HUES48 (cell line): ENCODE measurements around the gene PRKG2.

Source experiments
- H3K27ac ChIP-seq: one replicate; pipeline ENCODE4 v1.7.0; 2013; ENCODE audit warnings: low read depth, low read length, inconsistent platforms
- H3K27me3 ChIP-seq: 2 replicates; pipeline ENCODE4 v1.6.1; 2013; ENCODE audit warnings: mild to moderate bottlenecking, low read length; ENCODE audit not compliant: control insufficient read depth, insufficient read depth
- H3K36me3 ChIP-seq: 2 replicates; pipeline ENCODE4 v1.6.1; 2013; ENCODE audit warnings: low read length; ENCODE audit not compliant: control insufficient read depth, insufficient read depth
- H3K4me1 ChIP-seq: 2 replicates; pipeline ENCODE4 v1.6.1; 2013; ENCODE audit warnings: mild to moderate bottlenecking, low read length; ENCODE audit not compliant: control insufficient read depth, insufficient read depth
- H3K4me3 ChIP-seq: 2 replicates; pipeline ENCODE4 v1.5.1; 2013; ENCODE audit warnings: mild to moderate bottlenecking, low read depth, low read length
- H3K9ac ChIP-seq: 2 replicates; pipeline ENCODE4 v1.6.1; 2013; ENCODE audit warnings: mild to moderate bottlenecking, low read depth, low read length, moderate library complexity
- H3K9me3 ChIP-seq: 2 replicates; pipeline ENCODE4 v1.6.1; 2013; ENCODE audit warnings: low read length; ENCODE audit not compliant: control insufficient read depth, insufficient read depth

PRKG2 gene

GRCh38 chr4:81214144-81214880, 710 bp downstream of the PRKG2 start:
- Histone ChIP-seq H3K9me3 (no peaks in the 10 kb centered on the region), H3K27me3 (peaks cover 48% of the 10 kb centered on the region), H3K36me3 (no peaks in the 10 kb centered on the region), H3K4me3 (peak overlapping the region; percentile 73), H3K27ac (no peak overlapping the region), H3K4me1 (0 out of 2 replicates have a peak, but pooled peaks cover 8% of the 10 kb centered on the region), H3K9ac (no peak overlapping the region)

- Histone ChIP-seq H3K4me1 (0 out of 2 replicates have a peak, but pooled peaks cover 8% of the 10 kb centered on the region), H3K9ac (no peak overlapping the region), H3K4me3 (no peak overlapping the region), H3K27me3 (peaks cover 48% of the 10 kb centered on the region), H3K27ac (no peak overlapping the region), H3K9me3 (no peaks in the 10 kb centered on the region), H3K36me3 (no peaks in the 10 kb centered on the region)
Observed at GRCh38 chr4:81213671-81214070, 1.4 kb downstream of the PRKG2 start.

GRCh38 chr4:81211956-81212355, 3.1 kb downstream of the PRKG2 start:
- Histone ChIP-seq H3K27ac (no peak overlapping the region), H3K4me1 (0 out of 2 replicates have a peak, but pooled peaks cover 8% of the 10 kb centered on the region), H3K9me3 (no peaks in the 10 kb centered on the region), H3K9ac (no peak overlapping the region), H3K27me3 (peaks cover 48% of the 10 kb centered on the region), H3K4me3 (no peak overlapping the region), H3K36me3 (no peaks in the 10 kb centered on the region)

- Histone ChIP-seq H3K27me3 (peaks cover 9% of the 10 kb centered on the region), H3K27ac (no peak overlapping the region), H3K4me1 (no peaks in the 10 kb centered on the region), H3K9ac (no peak overlapping the region), H3K4me3 (no peak overlapping the region), H3K9me3 (no peaks in the 10 kb centered on the region), H3K36me3 (no peaks in the 10 kb centered on the region)
Observed at GRCh38 chr4:81207828-81208227, 7.2 kb downstream of the PRKG2 start.

- no peak overlapping the region for H3K9ac ChIP-seq
- no peaks in the 10 kb centered on the region for H3K4me1 ChIP-seq
- no peaks in the 10 kb centered on the region for H3K27me3 ChIP-seq
- no peak overlapping the region for H3K4me3 ChIP-seq
- no peaks in the 10 kb centered on the region for H3K9me3 ChIP-seq
- H3K36me3 ChIP-seq: no peaks in the 10 kb centered on the region
- no peak overlapping the region for H3K27ac ChIP-seq
Observed at GRCh38 chr4:81205302-81205701, 9.7 kb downstream of the PRKG2 start.

GRCh38 chr4:81204571-81204970, 10.5 kb downstream of the PRKG2 start:
- Histone ChIP-seq H3K9me3 (no peaks in the 10 kb centered on the region), H3K27ac (no peak overlapping the region), H3K4me1 (no peaks in the 10 kb centered on the region), H3K27me3 (no peaks in the 10 kb centered on the region), H3K36me3 (no peaks in the 10 kb centered on the region), H3K9ac (no peak overlapping the region), H3K4me3 (no peak overlapping the region)

GRCh38 chr4:81199831-81200230, 15.2 kb downstream of the PRKG2 start:
- Histone ChIP-seq H3K27me3 (no peaks in the 10 kb centered on the region), H3K36me3 (no peaks in the 10 kb centered on the region), H3K9me3 (no peaks in the 10 kb centered on the region), H3K27ac (no peak overlapping the region), H3K9ac (no peak overlapping the region), H3K4me3 (no peak overlapping the region), H3K4me1 (no peaks in the 10 kb centered on the region)

GRCh38 chr4:81198609-81199008, 16.4 kb downstream of the PRKG2 start:
- Histone ChIP-seq H3K27me3 (no peaks in the 10 kb centered on the region), H3K27ac (no peak overlapping the region), H3K9me3 (no peaks in the 10 kb centered on the region), H3K9ac (no peak overlapping the region), H3K36me3 (no peaks in the 10 kb centered on the region), H3K4me1 (no peaks in the 10 kb centered on the region), H3K4me3 (no peak overlapping the region)

GRCh38 chr4:81197864-81198524, 17.0 kb downstream of the PRKG2 start:
- no peaks in the 10 kb centered on the region for H3K27me3 ChIP-seq
- no peaks in the 10 kb centered on the region for H3K4me1 ChIP-seq
- H3K4me3 ChIP-seq: no peak overlapping the region
- no peak overlapping the region for H3K27ac ChIP-seq
- no peaks in the 10 kb centered on the region for H3K9me3 ChIP-seq
- H3K9ac ChIP-seq: no peak overlapping the region
- no peaks in the 10 kb centered on the region for H3K36me3 ChIP-seq

- H3K9ac ChIP-seq: no peak overlapping the region
- H3K9me3 ChIP-seq: no peaks in the 10 kb centered on the region
- no peak overlapping the region for H3K27ac ChIP-seq
- H3K4me3 ChIP-seq: no peak overlapping the region
- no peaks in the 10 kb centered on the region for H3K27me3 ChIP-seq
- H3K36me3 ChIP-seq: no peaks in the 10 kb centered on the region
- H3K4me1 ChIP-seq: no peaks in the 10 kb centered on the region
Observed at GRCh38 chr4:81196126-81196650, 18.8 kb downstream of the PRKG2 start.

GRCh38 chr4:81195475-81195874, 19.5 kb downstream of the PRKG2 start:
- H3K9ac ChIP-seq: no peak overlapping the region
- H3K9me3 ChIP-seq: no peaks in the 10 kb centered on the region
- H3K4me3 ChIP-seq: no peak overlapping the region
- no peak overlapping the region for H3K27ac ChIP-seq
- no peaks in the 10 kb centered on the region for H3K27me3 ChIP-seq
- no peaks in the 10 kb centered on the region for H3K36me3 ChIP-seq
- H3K4me1 ChIP-seq: no peaks in the 10 kb centered on the region
